A673 (cell line): Measurements from ENCODE around the gene RSPH3.

Source experiments
- EZH2 ChIP-seq: fragments of 200-600 bp; sonication (generic); IDR thresholded peaks from 2 replicates; pipeline ENCODE4 v1.6.1; 2017; ENCODE audit warnings: borderline replicate concordance, low read depth, mild to moderate bottlenecking, mixed read lengths, antibody characterized with exemption, low read length; ENCODE audit not compliant: poor library complexity, severe bottlenecking
- TF ChIP-seq, protein P1 (sequence below): fragments of 300-800, 200-600 bp; sonication (generic); conservative IDR thresholded peaks from 2 replicates; pipeline ENCODE4 v1.5.1; 2017; ENCODE audit warnings: low read depth, mild to moderate bottlenecking, antibody characterized with exemption, low read length, moderate library complexity, mixed read lengths

DNA sequence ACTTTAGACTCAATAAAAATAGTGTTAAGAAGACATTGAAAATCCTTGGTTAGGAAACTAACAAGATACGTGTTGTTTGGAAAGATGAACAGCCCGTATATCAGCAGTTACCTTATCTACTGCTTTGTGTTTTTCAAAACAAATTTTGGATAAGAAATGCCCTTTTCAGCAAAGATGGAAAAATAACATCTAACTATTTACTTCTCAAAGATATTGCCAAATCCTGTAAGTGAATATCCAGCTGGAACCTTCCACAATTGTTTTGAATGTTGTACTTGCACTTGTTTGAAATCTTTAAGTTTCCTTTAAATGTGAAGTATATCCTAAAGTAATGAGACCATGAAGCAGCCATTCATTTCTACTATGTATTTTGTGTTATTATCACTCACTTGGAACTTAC, 30.2 kb upstream of the RSPH3 start:
- no peak for TF ChIP-seq EZH2
- TF ChIP-seq, protein P1, sequence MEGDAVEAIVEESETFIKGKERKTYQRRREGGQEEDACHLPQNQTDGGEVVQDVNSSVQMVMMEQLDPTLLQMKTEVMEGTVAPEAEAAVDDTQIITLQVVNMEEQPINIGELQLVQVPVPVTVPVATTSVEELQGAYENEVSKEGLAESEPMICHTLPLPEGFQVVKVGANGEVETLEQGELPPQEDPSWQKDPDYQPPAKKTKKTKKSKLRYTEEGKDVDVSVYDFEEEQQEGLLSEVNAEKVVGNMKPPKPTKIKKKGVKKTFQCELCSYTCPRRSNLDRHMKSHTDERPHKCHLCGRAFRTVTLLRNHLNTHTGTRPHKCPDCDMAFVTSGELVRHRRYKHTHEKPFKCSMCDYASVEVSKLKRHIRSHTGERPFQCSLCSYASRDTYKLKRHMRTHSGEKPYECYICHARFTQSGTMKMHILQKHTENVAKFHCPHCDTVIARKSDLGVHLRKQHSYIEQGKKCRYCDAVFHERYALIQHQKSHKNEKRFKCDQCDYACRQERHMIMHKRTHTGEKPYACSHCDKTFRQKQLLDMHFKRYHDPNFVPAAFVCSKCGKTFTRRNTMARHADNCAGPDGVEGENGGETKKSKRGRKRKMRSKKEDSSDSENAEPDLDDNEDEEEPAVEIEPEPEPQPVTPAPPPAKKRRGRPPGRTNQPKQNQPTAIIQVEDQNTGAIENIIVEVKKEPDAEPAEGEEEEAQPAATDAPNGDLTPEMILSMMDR = no peak
